ENCODE results near the gene CEP131. TPM values are rescaled to one million over a fixed set of nuclear protein-coding genes. Genes with fewer than 3 reads are reported as not detected.

CEP131 gene
- total and polyA plus RNA-seq, 2 of the 8 experiments (the other 6 are each of a cell fraction or from before 2014, with no cell fraction given): 5.9 to 23.2 TPM

DNA sequence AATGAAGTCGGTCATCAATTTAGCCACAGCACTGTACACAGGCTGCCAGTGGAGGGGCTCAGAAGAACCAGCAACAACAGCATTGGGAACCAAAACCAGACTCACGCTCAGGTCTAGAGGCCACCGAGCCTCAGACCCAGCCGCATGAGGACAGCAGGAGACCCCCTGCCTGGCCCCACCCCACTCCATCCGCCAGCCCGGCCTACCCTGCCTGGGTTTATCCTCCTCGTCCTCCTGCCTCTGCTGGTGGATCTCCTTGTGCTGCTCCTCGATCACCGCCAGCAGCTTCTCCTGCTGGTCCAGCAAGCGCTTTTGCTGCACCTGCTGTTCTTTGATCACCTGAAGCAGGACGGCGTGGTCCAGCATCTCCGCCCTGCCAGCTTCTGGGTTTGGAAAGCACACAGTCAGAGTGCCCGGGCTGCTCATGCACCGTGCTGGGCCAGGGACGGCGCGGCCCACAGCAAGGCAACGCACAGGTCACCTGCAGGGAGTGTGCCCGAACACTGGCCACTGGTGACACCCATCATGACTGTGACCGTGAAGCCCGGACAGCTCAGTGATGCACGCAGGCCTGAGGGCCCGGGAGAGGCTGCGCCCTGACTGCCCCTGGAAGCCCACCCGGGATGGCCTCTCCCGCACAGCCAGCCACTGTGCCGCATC lies 24.0 kb upstream of the CEP131 start (continued):
- TF ChIP-seq MAFK (IDR thresholded peaks at IDR 0.05; ENCODE audit: low read depth, low read length) (no peak), EGR1 (IDR thresholded peaks at IDR 0.05; ENCODE audit: borderline replicate concordance, low read depth, low read length) (no peak), HDAC2 (IDR thresholded peaks at IDR 0.05; ENCODE audit: borderline replicate concordance in 1 of 2, low read depth in 2 of 2, low read length in 2 of 2) (no peak), EP300 (IDR thresholded peaks at IDR 0.05; ENCODE audit: borderline replicate concordance in 1 of 2, low read depth in 2 of 2, low read length in 2 of 2) (no peak), TEAD4 (IDR thresholded peaks at IDR 0.05; ENCODE audit: low read depth, low read length) (no peak), NRF1 (IDR thresholded peaks at IDR 0.05; ENCODE audit: low read depth, low read length) (no peak)

Data from H1 (cell line).